CD4-positive, alpha-beta T cell treated with Interferon gamma for 1 hour (primary cell): ENCODE results near the gene FAM117B.
"Not testable (repeated sequence)": the region's sequence is repeated elsewhere in the genome, so short reads cannot be mapped to it uniquely, and the experiment has no call there.

Experiments used
- DNase-seq: peaks from one replicate; pipeline ENCODE4 v3.0.0-alpha.2; 2020

FAM117B gene

GRCh38 chr2:202639231-202639630 is 4.5 kb downstream of the FAM117B start:
- no peak for DNase-seq

- DNase-seq = no peak
Observed at GRCh38 chr2:202642567-202642966, 7.8 kb downstream of the FAM117B start.

GRCh38 chr2:202643012-202643858 is 8.5 kb downstream of the FAM117B start:
- no peak for DNase-seq

GRCh38 chr2:202652119-202652518 is 17.4 kb downstream of the FAM117B start:
- DNase-seq = no peak

- DNase-seq = no peak
Observed at GRCh38 chr2:202653890-202654289, 19.1 kb downstream of the FAM117B start.

- no peak for DNase-seq
Observed at GRCh38 chr2:202657876-202658275, 23.1 kb downstream of the FAM117B start.

GRCh38 chr2:202660796-202661195 is 26.0 kb downstream of the FAM117B start:
- DNase-seq = no peak

- DNase-seq = no peak
Observed at GRCh38 chr2:202669841-202670240, 35.1 kb downstream of the FAM117B start.

GRCh38 chr2:202671317-202672035 is 36.7 kb downstream of the FAM117B start:
- DNase-seq = no peak

- not testable (repeated sequence) for DNase-seq
Observed at GRCh38 chr2:202675097-202675496, 40.3 kb downstream of the FAM117B start.

GRCh38 chr2:202679980-202680379 is 45.2 kb downstream of the FAM117B start:
- no peak for DNase-seq

- no peak for DNase-seq
Observed at GRCh38 chr2:202680512-202680911, 45.7 kb downstream of the FAM117B start.

GRCh38 chr2:202681688-202682205 is 47.0 kb downstream of the FAM117B start:
- no peak for DNase-seq

- DNase-seq = no peak
Observed at GRCh38 chr2:202682274-202682673, 47.5 kb downstream of the FAM117B start.

GRCh38 chr2:202687276-202687675 is 52.5 kb downstream of the FAM117B start:
- DNase-seq = no peak

- no peak for DNase-seq
Observed at GRCh38 chr2:202689459-202689858, 54.7 kb downstream of the FAM117B start.

GRCh38 chr2:202689898-202690297 is 55.1 kb downstream of the FAM117B start:
- no peak for DNase-seq

GRCh38 chr2:202690321-202690900 is 55.6 kb downstream of the FAM117B start:
- no peak for DNase-seq

- DNase-seq = no peak
Observed at GRCh38 chr2:202693503-202693902, 58.7 kb downstream of the FAM117B start.

GRCh38 chr2:202695166-202695565 is 60.4 kb downstream of the FAM117B start:
- DNase-seq = no peak

GRCh38 chr2:202700075-202700901 is 65.5 kb downstream of the FAM117B start:
- DNase-seq = no peak

- no peak for DNase-seq
Observed at GRCh38 chr2:202703091-202703490, 68.3 kb downstream of the FAM117B start.

GRCh38 chr2:202704248-202704647 is 69.5 kb downstream of the FAM117B start:
- DNase-seq = no peak
